Neuronal stem cell (in vitro differentiated cells): Measurements from ENCODE around the gene MFN1.

Experiments used
- DNase-seq: peaks from one replicate; pipeline ENCODE4 v3.0.0-alpha.2; 2013; ENCODE audit warnings: low spot score
- H2AFZ ChIP-seq: one replicate; pipeline ENCODE4 v1.6.1; 2013; ENCODE audit warnings: mild to moderate bottlenecking, low read length, inconsistent platforms
- H2AK5ac ChIP-seq: 2 replicates; pipeline ENCODE4 v1.6.1; 2013; ENCODE audit warnings: low read depth, mild to moderate bottlenecking, inconsistent platforms, low read length, moderate library complexity, mixed read lengths
- H2BK120ac ChIP-seq: 2 replicates; pipeline ENCODE4 v1.6.1; 2013; ENCODE audit warnings: low read depth, mild to moderate bottlenecking, inconsistent platforms, low read length, moderate library complexity, mixed read lengths
- H2BK12ac ChIP-seq: one replicate; pipeline ENCODE4 v1.6.1; 2013; ENCODE audit warnings: low read length, inconsistent platforms
- H2BK15ac ChIP-seq: 2 replicates; pipeline ENCODE4 v1.6.1; 2013; ENCODE audit warnings: mild to moderate bottlenecking, low read length, inconsistent platforms, mixed read lengths
- H2BK5ac ChIP-seq: one replicate; pipeline ENCODE4 v1.6.1; 2013; ENCODE audit warnings: inconsistent platforms, mild to moderate bottlenecking, low read length, moderate library complexity
- H3K14ac ChIP-seq: one replicate; pipeline ENCODE4 v1.6.1; 2013; ENCODE audit warnings: low read length, inconsistent platforms
- H3K18ac ChIP-seq: 2 replicates; pipeline ENCODE4 v1.6.1; 2013; ENCODE audit warnings: low read length, inconsistent platforms
- H3K23ac ChIP-seq: 2 replicates; pipeline ENCODE4 v1.6.1; 2013; ENCODE audit warnings: low read depth, mild to moderate bottlenecking, mixed read lengths, low read length, inconsistent platforms; ENCODE audit not compliant: poor library complexity
- H3K27ac ChIP-seq: replicated peaks from 3 replicates; pipeline ENCODE4 v1.5.1; 2013; ENCODE audit warnings: low read length, inconsistent platforms
- H3K27me3 ChIP-seq, 3 experiments: 2 replicates each; pipeline ENCODE4 v1.6.1; 2013; ENCODE audit warnings: low read length in 3 of 3, mild to moderate bottlenecking in 2 of 3, inconsistent platforms in 1 of 3, low read depth in 1 of 3, mixed read lengths in 1 of 3, moderate library complexity in 1 of 3; ENCODE audit not compliant: control insufficient read depth in 3 of 3, insufficient read depth in 3 of 3
- H3K36me3 ChIP-seq, 2 donors: replicated peaks in 1 of 2; 2 replicates each; pipeline ENCODE4 v1.6.1; 2013; ENCODE audit warnings: low read length in 2 of 2; ENCODE audit not compliant: control insufficient read depth in 2 of 2, insufficient read depth in 2 of 2
- H3K4ac ChIP-seq: 2 replicates; pipeline ENCODE4 v1.6.1; 2013; ENCODE audit warnings: inconsistent platforms, mild to moderate bottlenecking, low read length, moderate library complexity
- H3K4me1 ChIP-seq, 2 donors: 1 replicate in 1 of 2; 2 replicates in 1 of 2; pipeline ENCODE4 v1.6.1; 2013; ENCODE audit warnings: low read length in 2 of 2, low read depth in 1 of 2; ENCODE audit not compliant: control insufficient read depth in 2 of 2, insufficient read depth in 1 of 2
- H3K4me2 ChIP-seq: one replicate; pipeline ENCODE4 v1.6.1; 2013; ENCODE audit warnings: mild to moderate bottlenecking, low read length, inconsistent platforms; ENCODE audit not compliant: insufficient read depth, poor library complexity, severe bottlenecking
- H3K4me3 ChIP-seq, 2 donors: 2 replicates each; pipeline ENCODE4 v1.5.1; 2013; ENCODE audit warnings: low read length in 2 of 2, mild to moderate bottlenecking in 2 of 2, inconsistent platforms in 1 of 2, moderate library complexity in 1 of 2
- H3K79me1 ChIP-seq: one replicate; pipeline ENCODE4 v1.6.1; 2013; ENCODE audit warnings: low read depth, mild to moderate bottlenecking, inconsistent platforms, low read length, moderate library complexity
- H3K9ac ChIP-seq: one replicate; pipeline ENCODE4 v1.6.1; 2013; ENCODE audit warnings: mild to moderate bottlenecking, low read depth, low read length, inconsistent platforms; ENCODE audit not compliant: poor library complexity
- H3K9me3 ChIP-seq, 2 donors: replicated peaks in 1 of 2; 2 replicates each; pipeline versions ENCODE3 to v1.6.1; 2013; ENCODE audit warnings: low read length in 2 of 2, mild to moderate bottlenecking in 2 of 2, inconsistent platforms in 1 of 2, low read depth in 1 of 2, mixed read lengths in 1 of 2, moderate library complexity in 1 of 2; ENCODE audit not compliant: control insufficient read depth in 2 of 2, insufficient read depth in 1 of 2
- H4K8ac ChIP-seq: one replicate; pipeline ENCODE4 v1.6.1; 2013; ENCODE audit warnings: low read depth, mild to moderate bottlenecking, inconsistent platforms, low read length, moderate library complexity
- H4K91ac ChIP-seq: one replicate; pipeline ENCODE4 v1.6.1; 2013; ENCODE audit warnings: low read length, low read depth, mild to moderate bottlenecking, inconsistent platforms; ENCODE audit not compliant: poor library complexity
- WGBS, 2 donors: extraction: QIAGEN DNeasy Blood & Tissue Kit; methylation state at CpG; one replicate each; pipeline ENCODE4 v1.1.7; 2013; ENCODE audit warnings: missing lambda C conversion rate in 2 of 2, mixed read lengths in 1 of 2; ENCODE audit not compliant: insufficient read length in 2 of 2, insufficient replicate concordance in 1 of 2; ENCODE audit errors: extremely low coverage in 2 of 2; 5-methylcytosine and 5-hydroxymethylcytosine counted together

The MFN1 gene

GRCh38 chr3:179415377-179415776 lies 67.9 kb downstream of the MFN1 start:
- no peak overlapping the region for H3K23ac ChIP-seq
- no peak overlapping the region for H3K4me2 ChIP-seq
- peaks cover 2 to 94% of the 10 kb centered on the region in 2 donors for H3K36me3 ChIP-seq

GRCh38 chr3:179416681-179417080 lies 69.2 kb downstream of the MFN1 start:
- WGBS, 2 donors, result no CpG with 5 or more reads among the region's 2 CpGs
- no peak overlapping the region for H3K23ac ChIP-seq
- no peak overlapping the region for H3K14ac ChIP-seq
- no peak overlapping the region for H3K27ac ChIP-seq
- H2AK5ac ChIP-seq, result no peak overlapping the region
- no peak overlapping the region for H4K8ac ChIP-seq
- no peak overlapping the region for H2BK12ac ChIP-seq
- no peak overlapping the region for H2AFZ ChIP-seq
- H3K9me3 ChIP-seq, result peaks cover 0 to 2% of the 10 kb centered on the region in 2 donors
- no peak overlapping the region for H2BK120ac ChIP-seq
- no peak overlapping the region for H3K4ac ChIP-seq
- DNase-seq, result no peak
- H3K9ac ChIP-seq, result no peak overlapping the region
- no peaks in the 10 kb centered on the region for H3K79me1 ChIP-seq
- H2BK5ac ChIP-seq, result no peak overlapping the region
- H4K91ac ChIP-seq, result no peak overlapping the region
- H3K27me3 ChIP-seq, result no peaks in the 10 kb centered on the region
- no peak overlapping the region for H3K4me2 ChIP-seq
- H3K4me1 ChIP-seq, result no peaks in the 10 kb centered on the region
- H3K18ac ChIP-seq, result no peak overlapping the region
- no peak overlapping the region for H3K4me3 ChIP-seq
- peaks cover 2 to 87% of the 10 kb centered on the region in 2 donors for H3K36me3 ChIP-seq
- H2BK15ac ChIP-seq, result no peak overlapping the region

More at GRCh38 chr3:179415377-179415776, 67.9 kb downstream of the MFN1 start:
- Histone ChIP-seq H3K18ac (no peak overlapping the region), H3K27me3 (no peaks in the 10 kb centered on the region), H2BK5ac (no peak overlapping the region), H4K8ac (no peak overlapping the region), H3K79me1 (no peaks in the 10 kb centered on the region), H2AFZ (no peak overlapping the region), H3K4me1 (no peaks in the 10 kb centered on the region), H4K91ac (no peak overlapping the region), H3K27ac (no peak overlapping the region), H2AK5ac (no peak overlapping the region), H3K9me3 (peaks cover 0 to 2% of the 10 kb centered on the region in 2 donors), H2BK12ac (no peak overlapping the region), H3K9ac (no peak overlapping the region), H3K14ac (no peak overlapping the region), H2BK120ac (no peak overlapping the region), H3K4me3 (no peak overlapping the region), H3K4ac (no peak overlapping the region), H2BK15ac (no peak overlapping the region)
- no peak for DNase-seq
- no CpG with 5 or more reads among the region's 4 CpGs for WGBS, 2 donors

GRCh38 chr3:179418610-179419009 lies 71.1 kb downstream of the MFN1 start:
- Histone ChIP-seq H3K9ac (no peak overlapping the region), H3K27me3 (no peaks in the 10 kb centered on the region), H4K91ac (no peak overlapping the region), H3K79me1 (no peaks in the 10 kb centered on the region), H3K4me2 (no peak overlapping the region), H2BK120ac (no peak overlapping the region), H4K8ac (no peak overlapping the region), H3K36me3 (peaks cover 2 to 87% of the 10 kb centered on the region in 2 donors), H3K4ac (no peak overlapping the region), H3K18ac (no peak overlapping the region), H3K9me3 (peaks cover 0 to 2% of the 10 kb centered on the region in 2 donors), H3K4me1 (no peaks in the 10 kb centered on the region), H2BK15ac (no peak overlapping the region), H2BK12ac (no peak overlapping the region), H3K27ac (no peak overlapping the region), H2BK5ac (no peak overlapping the region), H3K23ac (no peak overlapping the region), H3K4me3 (peak overlapping the region in 1 of 2 donors; percentile 23), H3K14ac (no peak overlapping the region), H2AFZ (no peak overlapping the region), H2AK5ac (no peak overlapping the region)
- no peak for DNase-seq
- WGBS, 2 donors, result no CpG with 5 or more reads among the region's 3 CpGs

- H3K9me3 ChIP-seq, result peaks cover 0 to 2% of the 10 kb centered on the region in 2 donors
- H3K4ac ChIP-seq, result no peak overlapping the region
- H3K4me2 ChIP-seq, result no peak overlapping the region
- no peak overlapping the region for H3K18ac ChIP-seq
- H3K23ac ChIP-seq, result no peak overlapping the region
- H3K27ac ChIP-seq, result no peak overlapping the region
- H2AFZ ChIP-seq, result no peak overlapping the region
- H4K91ac ChIP-seq, result no peak overlapping the region
- no peak overlapping the region for H3K4me3 ChIP-seq
- no peak overlapping the region for H2AK5ac ChIP-seq
- no peaks in the 10 kb centered on the region for H3K27me3 ChIP-seq
- no peak overlapping the region for H2BK120ac ChIP-seq
- H2BK12ac ChIP-seq, result no peak overlapping the region
- WGBS, 2 donors, result no CpG with 5 or more reads among the region's 2 CpGs
- H3K4me1 ChIP-seq, result no peaks in the 10 kb centered on the region
- DNase-seq, result no peak
- H4K8ac ChIP-seq, result no peak overlapping the region
- no peak overlapping the region for H2BK15ac ChIP-seq
- no peaks in the 10 kb centered on the region for H3K79me1 ChIP-seq
- peaks cover 2 to 87% of the 10 kb centered on the region in 2 donors for H3K36me3 ChIP-seq
- H3K9ac ChIP-seq, result no peak overlapping the region
- no peak overlapping the region for H2BK5ac ChIP-seq
- no peak overlapping the region for H3K14ac ChIP-seq
Measured at GRCh38 chr3:179421500-179421899, 74.0 kb downstream of the MFN1 start.
